ENCODE data around the gene NRG4. TPM values are rescaled to one million over a fixed set of nuclear protein-coding genes. Genes with fewer than 3 reads are reported as not detected.

NRG4 gene
- total RNA-seq, 4 donors from 2014 or later: 0.12 to 0.13 TPM; not detected in 2

GRCh38 chr15:75952525-75952924 lies 59.7 kb downstream of the NRG4 start:
- H3K27ac ChIP-seq: no peak overlapping the region
- H3K36me3 ChIP-seq: no peaks in the 10 kb centered on the region
- H3K4me3 ChIP-seq: no peak overlapping the region
- TF ChIP-seq EP300 (IDR thresholded peaks at IDR 0.05) (no peak), POLR2A (IDR thresholded peaks at IDR 0.05) (no peak), CTCF (IDR thresholded peaks at IDR 0.05) (no peak), POLR2AphosphoS5 (IDR thresholded peaks at IDR 0.05) (no peak)
- ATAC-seq: no peak
- no peaks in the 10 kb centered on the region for H3K9me3 ChIP-seq
- peaks cover 50% of the 10 kb centered on the region for H3K27me3 ChIP-seq
- 75 to 88% methylated on average over 4 of the region's 4 CpGs for WGBS, 2 donors (ENCODE audit: low coverage in 1 of 2)
- no peaks in the 10 kb centered on the region for H3K4me1 ChIP-seq

- Histone ChIP-seq H3K9me3 (no peaks in the 10 kb centered on the region), H3K27me3 (peaks cover 60% of the 10 kb centered on the region), H3K36me3 (no peaks in the 10 kb centered on the region), H3K4me3 (no peak overlapping the region), H3K27ac (no peak overlapping the region), H3K4me1 (no peaks in the 10 kb centered on the region)
- no peak for TF ChIP-seq POLR2AphosphoS5 (IDR thresholded peaks at IDR 0.05)
- no peak for TF ChIP-seq EP300 (IDR thresholded peaks at IDR 0.05)
- TF ChIP-seq POLR2A (IDR thresholded peaks at IDR 0.05): no peak
- no peak for TF ChIP-seq CTCF (IDR thresholded peaks at IDR 0.05)
- WGBS, 2 donors (ENCODE audit: low coverage in 1 of 2): 79 to 93% methylated on average over 2 to 7 of the region's 8 CpGs
- ATAC-seq: no peak
Measured at GRCh38 chr15:75948761-75949296, 63.4 kb downstream of the NRG4 start.

- H3K4me3 ChIP-seq: no peak overlapping the region
- WGBS, 2 donors (ENCODE audit: low coverage in 1 of 2): 50 to 63% methylated on average over 1 of the region's 1 CpG
- ATAC-seq: no peak
- H3K4me1 ChIP-seq: no peaks in the 10 kb centered on the region
- TF ChIP-seq CTCF (IDR thresholded peaks at IDR 0.05) (no peak), EP300 (IDR thresholded peaks at IDR 0.05) (no peak), POLR2AphosphoS5 (IDR thresholded peaks at IDR 0.05) (no peak), POLR2A (IDR thresholded peaks at IDR 0.05) (no peak)
- H3K36me3 ChIP-seq: no peaks in the 10 kb centered on the region
- no peaks in the 10 kb centered on the region for H3K9me3 ChIP-seq
- peaks cover 47% of the 10 kb centered on the region for H3K27me3 ChIP-seq
- no peak overlapping the region for H3K27ac ChIP-seq
Measured at GRCh38 chr15:75947092-75947491, 65.1 kb downstream of the NRG4 start.

GRCh38 chr15:75945953-75946352 lies 66.3 kb downstream of the NRG4 start:
- no peak for TF ChIP-seq CTCF (IDR thresholded peaks at IDR 0.05)
- no peak for TF ChIP-seq POLR2AphosphoS5 (IDR thresholded peaks at IDR 0.05)
- no peak for TF ChIP-seq EP300 (IDR thresholded peaks at IDR 0.05)
- no peak for TF ChIP-seq POLR2A (IDR thresholded peaks at IDR 0.05)
- H3K36me3 ChIP-seq: no peaks in the 10 kb centered on the region
- WGBS, 2 donors (ENCODE audit: low coverage in 1 of 2): 0 to 73% methylated on average over 1 to 4 of the region's 4 CpGs
- H3K4me1 ChIP-seq: no peaks in the 10 kb centered on the region
- peaks cover 35% of the 10 kb centered on the region for H3K27me3 ChIP-seq
- H3K9me3 ChIP-seq: no peaks in the 10 kb centered on the region
- no peak overlapping the region for H3K27ac ChIP-seq
- ATAC-seq: no peak
- H3K4me3 ChIP-seq: no peak overlapping the region

- H3K4me3 ChIP-seq: no peak overlapping the region
- no peaks in the 10 kb centered on the region for H3K9me3 ChIP-seq
- H3K27ac ChIP-seq: no peak overlapping the region
- H3K27me3 ChIP-seq: peaks cover 28% of the 10 kb centered on the region
- TF ChIP-seq POLR2AphosphoS5 (IDR thresholded peaks at IDR 0.05) (no peak), CTCF (IDR thresholded peaks at IDR 0.05) (no peak), POLR2A (IDR thresholded peaks at IDR 0.05) (no peak), EP300 (IDR thresholded peaks at IDR 0.05) (no peak)
- 33% methylated on average over 1 of the region's 1 CpG; no CpG with 5 or more reads in 1 of the 2 donors for WGBS, 2 donors (ENCODE audit: low coverage in 1 of 2)
- no peaks in the 10 kb centered on the region for H3K36me3 ChIP-seq
- no peak for ATAC-seq
- no peaks in the 10 kb centered on the region for H3K4me1 ChIP-seq
Measured at GRCh38 chr15:75943713-75944215, 68.5 kb downstream of the NRG4 start.

Data from gastroesophageal sphincter (tissue), 4 donors.